HG02798 (cell line): ENCODE data around the gene GDI1.

Source experiments
- ATAC-seq: cut with Tn5 transposase; IDR thresholded peaks from one replicate; pipeline ENCODE4 v1.9.1; 2021; ENCODE audit warnings: mild to moderate bottlenecking; ENCODE audit not compliant: unreplicated experiment, poor library complexity

GDI1 gene

GRCh38 chrX:154458954-154459778, 22.2 kb downstream of the GDI1 start:
- no peak for ATAC-seq

GRCh38 chrX:154459832-154460231, 22.9 kb downstream of the GDI1 start:
- no peak for ATAC-seq

- no peak for ATAC-seq
Measured at GRCh38 chrX:154460326-154460725, 23.4 kb downstream of the GDI1 start.

- ATAC-seq = no peak
Measured at GRCh38 chrX:154462396-154462795, 25.4 kb downstream of the GDI1 start.

GRCh38 chrX:154463611-154464220, 26.8 kb downstream of the GDI1 start:
- ATAC-seq = no peak

GRCh38 chrX:154464806-154465365, 27.9 kb downstream of the GDI1 start:
- ATAC-seq = no peak

DNA sequence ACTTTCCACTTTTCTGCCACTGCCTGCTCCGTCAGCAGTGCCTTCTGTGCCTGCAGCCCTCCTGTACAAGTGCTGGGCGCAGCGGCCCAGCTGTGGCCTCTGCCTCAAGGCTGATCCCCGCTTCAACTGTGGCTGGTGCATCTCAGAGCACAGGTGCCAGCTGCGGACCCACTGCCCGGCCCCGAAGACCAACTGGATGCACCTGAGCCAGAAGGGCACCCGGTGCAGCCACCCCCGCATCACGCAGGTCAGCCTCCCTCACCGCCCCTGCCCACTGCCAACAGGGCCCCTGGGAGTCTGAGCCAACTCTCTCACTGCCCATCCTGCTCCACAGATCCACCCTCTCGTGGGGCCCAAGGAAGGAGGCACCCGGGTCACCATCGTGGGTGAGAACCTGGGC, 28.6 kb downstream of the GDI1 start:
- no peak for ATAC-seq

GRCh38 chrX:154466036-154466435, 29.1 kb downstream of the GDI1 start:
- no peak for ATAC-seq

DNA sequence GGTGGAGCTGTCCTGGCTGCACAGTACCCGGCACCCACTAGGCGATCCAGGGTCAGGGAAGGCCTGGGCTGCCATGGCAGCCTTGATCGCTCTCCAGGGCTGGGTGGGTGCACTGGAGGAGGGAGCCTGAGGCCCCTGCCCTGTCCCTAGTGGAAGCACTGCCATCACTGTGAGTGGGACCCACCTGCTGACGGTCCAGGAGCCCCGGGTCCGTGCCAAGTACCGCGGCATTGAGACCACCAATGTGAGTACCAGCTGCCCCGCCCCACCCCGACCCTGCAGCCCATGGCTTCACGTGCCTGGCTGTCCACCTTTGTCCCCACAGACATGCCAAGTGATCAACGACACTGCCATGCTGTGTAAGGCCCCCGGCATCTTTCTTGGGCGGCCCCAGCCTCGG, 30.0 kb downstream of the GDI1 start:
- ATAC-seq = no peak

DNA sequence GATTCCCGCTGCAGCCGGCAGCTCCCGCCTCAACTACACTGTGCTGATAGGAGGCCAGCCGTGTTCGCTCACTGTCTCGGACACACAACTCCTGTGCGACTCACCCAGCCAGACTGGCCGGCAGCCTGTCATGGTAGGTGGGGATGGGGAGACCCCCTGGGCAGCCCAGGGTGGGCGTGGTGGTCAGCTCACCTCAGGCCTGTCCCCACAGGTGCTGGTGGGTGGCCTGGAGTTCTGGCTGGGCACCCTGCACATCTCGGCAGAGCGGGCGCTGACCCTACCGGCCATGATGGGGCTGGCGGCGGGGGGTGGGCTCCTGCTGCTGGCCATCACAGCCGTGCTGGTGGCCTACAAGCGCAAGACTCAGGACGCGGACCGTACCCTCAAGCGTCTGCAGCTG, 30.6 kb downstream of the GDI1 start:
- ATAC-seq = no peak

GRCh38 chrX:154468217-154468616, 31.3 kb downstream of the GDI1 start:
- no peak for ATAC-seq

GRCh38 chrX:154469114-154469513, 32.2 kb downstream of the GDI1 start:
- ATAC-seq = no peak

DNA sequence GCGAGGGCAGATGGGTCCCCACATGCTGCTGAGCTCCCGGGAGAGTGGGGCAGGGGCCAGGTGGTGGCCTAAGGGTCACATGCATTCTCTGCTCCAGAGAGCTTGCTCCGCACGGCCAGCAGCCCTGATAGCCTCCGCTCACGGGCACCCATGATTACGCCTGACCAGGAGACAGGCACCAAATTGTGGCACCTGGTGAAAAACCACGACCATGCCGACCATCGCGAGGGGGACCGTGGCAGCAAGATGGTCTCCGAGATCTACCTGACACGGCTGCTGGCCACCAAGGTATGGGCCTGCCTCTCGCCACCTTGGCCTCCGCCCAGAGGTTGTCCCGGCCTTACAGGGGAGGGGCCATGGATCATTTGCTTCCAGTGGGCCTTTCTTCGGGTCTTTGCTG, 32.9 kb downstream of the GDI1 start:
- no peak for ATAC-seq

- no peak for ATAC-seq
Measured at GRCh38 chrX:154470434-154470833, 33.5 kb downstream of the GDI1 start.

GRCh38 chrX:154470914-154471568, 34.1 kb downstream of the GDI1 start:
- no peak for ATAC-seq

GRCh38 chrX:154471839-154472684, 35.1 kb downstream of the GDI1 start:
- ATAC-seq = no peak

- no peak for ATAC-seq
Measured at GRCh38 chrX:154472685-154473632, 36.0 kb downstream of the GDI1 start.

- no peak for ATAC-seq
Measured at GRCh38 chrX:154473683-154474082, 36.7 kb downstream of the GDI1 start.

DNA sequence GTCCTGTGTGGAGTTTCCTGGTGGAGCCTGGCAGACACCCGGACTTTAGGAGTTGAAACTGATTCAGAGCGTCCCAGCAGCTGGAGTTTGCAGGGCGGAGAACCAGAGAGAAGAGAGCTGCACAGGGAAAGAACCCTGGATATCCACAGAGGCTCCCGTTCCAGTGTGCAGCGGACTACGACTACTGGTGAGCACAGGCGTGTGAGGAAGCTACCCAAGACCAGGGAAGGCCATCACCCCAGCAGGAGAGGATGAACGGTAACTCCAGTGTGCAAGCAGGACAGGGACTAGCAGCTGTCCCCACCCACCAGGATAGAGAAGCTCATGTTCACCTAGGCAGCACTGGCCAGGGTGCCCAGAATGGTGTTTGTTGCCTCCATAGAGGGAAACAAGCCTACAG, 39.9 kb downstream of the GDI1 start:
- no peak for ATAC-seq
